HepG2 (cell line): ENCODE measurements around the gene CLEC10A. TPM values are rescaled to one million over a fixed set of nuclear protein-coding genes. Genes with fewer than 3 reads are reported as not detected.

Source experiments
- AKAP8 ChIP-seq: sonication (generic); formaldehyde crosslinking; IDR thresholded peaks from 2 replicates; pipeline ENCODE4 v1.5.1; 2020; ENCODE audit warnings: mild to moderate bottlenecking, missing genetic modification reagents
- HIVEP1 ChIP-seq: sonication (generic); formaldehyde crosslinking; IDR thresholded peaks from 2 replicates; pipeline ENCODE4 v1.4.0; 2020; ENCODE audit warnings: mild to moderate bottlenecking, missing genetic modification reagents
- HOXA5 ChIP-seq: sonication (generic); formaldehyde crosslinking; IDR thresholded peaks from 2 replicates; pipeline ENCODE4 v1.4.0; 2020; ENCODE audit warnings: missing genetic modification reagents
- HOXA9 ChIP-seq: sonication (generic); formaldehyde crosslinking; IDR thresholded peaks from 2 replicates; pipeline ENCODE4 v1.8.1; 2022; ENCODE audit warnings: missing genetic modification reagents, mild to moderate bottlenecking, moderate library complexity, borderline replicate concordance
- IRF2 ChIP-seq: IDR thresholded peaks from 2 replicates; pipeline ENCODE4 v1.6.1; 2018; ENCODE audit warnings: missing genetic modification reagents, missing compliant biosample characterization
- MIER2 ChIP-seq: IDR thresholded peaks from 2 replicates; pipeline ENCODE4 v1.6.1; 2016; ENCODE audit warnings: missing biosample characterization, missing genetic modification reagents
- MXD4 ChIP-seq: IDR thresholded peaks from 2 replicates; pipeline ENCODE4 v1.6.1; 2016; ENCODE audit warnings: mild to moderate bottlenecking, missing biosample characterization, missing genetic modification reagents
- NCOA2 ChIP-seq: sonication (generic); formaldehyde crosslinking; IDR thresholded peaks from 2 replicates; pipeline ENCODE4 v1.8.0; 2022; ENCODE audit warnings: inconsistent platforms
- SPEN ChIP-seq: sonication (generic); formaldehyde crosslinking; IDR thresholded peaks from 2 replicates; pipeline ENCODE4 v1.5.1; 2020; ENCODE audit warnings: low read depth, mild to moderate bottlenecking, missing genetic modification reagents
- XBP1 ChIP-seq: sonication (generic); formaldehyde crosslinking; IDR thresholded peaks from 2 replicates; pipeline ENCODE4 v1.5.0; 2020; ENCODE audit warnings: missing genetic modification reagents
- ZBTB38 ChIP-seq: sonication (generic); formaldehyde crosslinking; IDR thresholded peaks from 2 replicates; pipeline ENCODE4 v1.5.1; 2020; ENCODE audit warnings: mild to moderate bottlenecking, missing genetic modification reagents
- ZEB1 ChIP-seq: IDR thresholded peaks from 2 replicates; pipeline ENCODE4 v1.6.1; 2012; ENCODE audit warnings: mild to moderate bottlenecking, low read depth, inconsistent platforms; ENCODE audit not compliant: insufficient replicate concordance
- ZNF431 ChIP-seq: sonication (generic); formaldehyde crosslinking; IDR thresholded peaks from 2 replicates; pipeline ENCODE4 v1.9.0; 2022; ENCODE audit warnings: missing genetic modification reagents, low read depth, mild to moderate bottlenecking, borderline replicate concordance
- ZNF460 ChIP-seq: sonication (generic); formaldehyde crosslinking; IDR thresholded peaks from 2 replicates; pipeline ENCODE4 v1.5.1; 2020; ENCODE audit warnings: missing genetic modification reagents, mild to moderate bottlenecking, borderline replicate concordance
- ZNF552 ChIP-seq: sonication (generic); formaldehyde crosslinking; IDR thresholded peaks from 2 replicates; pipeline ENCODE4 v1.9.0; 2022; ENCODE audit warnings: missing genetic modification reagents, mild to moderate bottlenecking, borderline replicate concordance
- polyA plus RNA-seq, 8 experiments: library from polyadenylated mRNA; depleted of rRNA in 3 of 8; stranded (reverse) in 7 of 8; unstranded in 1 of 8; fragments of >200 nt; fragmentation: Illumina TruSeq in 4 of 8; extraction: Trizol in 4 of 8; gene quantifications; 2 replicates each; pipeline versions ENCODE4 v1.2.1 to v1.2.3, GENCODE V29; 2011 to 2016; ENCODE audit warnings: low read depth in 4 of 8, missing spikeins in 1 of 8, mixed read lengths in 1 of 8; ENCODE audit not compliant: insufficient read depth in 1 of 8
- total RNA-seq, 5 experiments: library from RNA; depleted of rRNA; stranded (reverse); fragments of >200 nt; fragmentation: Illumina TruSeq; extraction: Trizol; gene quantifications; 2 replicates each; pipeline ENCODE4 v1.2.3, GENCODE V29; 2016; ENCODE audit warnings: low read depth in 1 of 5
- TF ChIP-seq, protein P1 (sequence below): sonication (generic); formaldehyde crosslinking; IDR thresholded peaks from 2 replicates; pipeline ENCODE4 v1.5.0; 2020; ENCODE audit warnings: mild to moderate bottlenecking, missing genetic modification reagents, moderate library complexity
- TF ChIP-seq, protein P2 (sequence below): IDR thresholded peaks from 2 replicates; pipeline ENCODE4 v1.6.1; 2016; ENCODE audit warnings: low read depth
- TF ChIP-seq, protein P3 (sequence below): sonication (generic); formaldehyde crosslinking; IDR thresholded peaks from 2 replicates; pipeline ENCODE4 v1.8.0; 2022; ENCODE audit warnings: missing genetic modification reagents, mild to moderate bottlenecking, inconsistent platforms, borderline replicate concordance
- TF ChIP-seq, protein P4 (sequence below): sonication (generic); formaldehyde crosslinking; IDR thresholded peaks from 2 replicates; pipeline ENCODE4 v1.5.0; 2020; ENCODE audit warnings: missing genetic modification reagents
- TF ChIP-seq, protein P5 (sequence below): sonication (generic); formaldehyde crosslinking; IDR thresholded peaks from 2 replicates; pipeline ENCODE4 v1.8.0; 2022; ENCODE audit warnings: missing genetic modification reagents, mild to moderate bottlenecking, moderate library complexity, borderline replicate concordance

Gene CLEC10A
- total and polyA plus RNA-seq, 2 of the 13 experiments (the other 11 are each of a cell fraction or from before 2014, with no cell fraction given): 0.33 TPM; not detected in 1

DNA sequence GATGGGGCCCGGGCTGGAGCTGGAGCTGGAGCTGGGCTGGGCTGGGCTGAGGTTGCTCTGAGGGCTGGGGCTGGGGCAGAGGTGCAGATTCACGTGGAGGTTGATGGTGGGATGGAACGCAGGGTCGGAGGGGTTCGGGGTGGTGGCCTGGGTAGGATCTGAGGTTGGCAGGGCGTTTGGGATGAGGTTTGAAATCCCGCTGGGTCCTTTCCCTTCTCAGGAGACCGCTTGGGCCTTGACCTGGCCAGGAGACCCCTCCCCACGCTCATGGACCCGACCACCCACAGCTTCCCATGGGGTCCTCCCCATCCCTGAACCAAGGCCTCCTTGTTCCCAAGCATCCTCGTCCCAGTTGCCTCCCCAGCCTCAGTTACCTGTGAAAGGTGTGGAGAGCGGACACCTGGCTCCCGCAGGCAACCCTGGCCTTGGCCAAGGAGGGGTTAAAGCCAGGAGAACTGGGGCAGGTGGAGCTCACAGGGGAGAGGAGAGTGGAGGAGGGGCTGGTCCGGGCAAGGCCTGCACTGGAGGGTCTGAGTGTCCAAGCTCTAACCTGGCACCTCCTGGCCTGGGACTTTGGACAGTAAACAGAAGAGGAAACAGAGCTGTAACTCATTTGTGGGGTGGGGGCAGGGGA lies 34.3 kb upstream of the CLEC10A start, which contains the start of gene ASGR2 (continued):
- TF ChIP-seq, protein P1, sequence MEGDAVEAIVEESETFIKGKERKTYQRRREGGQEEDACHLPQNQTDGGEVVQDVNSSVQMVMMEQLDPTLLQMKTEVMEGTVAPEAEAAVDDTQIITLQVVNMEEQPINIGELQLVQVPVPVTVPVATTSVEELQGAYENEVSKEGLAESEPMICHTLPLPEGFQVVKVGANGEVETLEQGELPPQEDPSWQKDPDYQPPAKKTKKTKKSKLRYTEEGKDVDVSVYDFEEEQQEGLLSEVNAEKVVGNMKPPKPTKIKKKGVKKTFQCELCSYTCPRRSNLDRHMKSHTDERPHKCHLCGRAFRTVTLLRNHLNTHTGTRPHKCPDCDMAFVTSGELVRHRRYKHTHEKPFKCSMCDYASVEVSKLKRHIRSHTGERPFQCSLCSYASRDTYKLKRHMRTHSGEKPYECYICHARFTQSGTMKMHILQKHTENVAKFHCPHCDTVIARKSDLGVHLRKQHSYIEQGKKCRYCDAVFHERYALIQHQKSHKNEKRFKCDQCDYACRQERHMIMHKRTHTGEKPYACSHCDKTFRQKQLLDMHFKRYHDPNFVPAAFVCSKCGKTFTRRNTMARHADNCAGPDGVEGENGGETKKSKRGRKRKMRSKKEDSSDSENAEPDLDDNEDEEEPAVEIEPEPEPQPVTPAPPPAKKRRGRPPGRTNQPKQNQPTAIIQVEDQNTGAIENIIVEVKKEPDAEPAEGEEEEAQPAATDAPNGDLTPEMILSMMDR (CRISPR knock-in tag): peak; percentile 29
- TF ChIP-seq ZNF552 (CRISPR knock-in tag) (0 out of 2 replicates have a peak, but pooled peaks have one; percentile 64), ZEB1 (peak; percentile 99), ZBTB38 (CRISPR knock-in tag) (peak; percentile 64; the same call in 1 of the 2 replicates), XBP1 (CRISPR knock-in tag) (0 out of 2 replicates have a peak, but pooled peaks have one; percentile 19), SPEN (CRISPR knock-in tag) (peak; percentile 63; the same call in 1 of the 2 replicates), AKAP8 (CRISPR knock-in tag) (no peak), HOXA5 (no peak), ZNF431 (CRISPR knock-in tag) (0 out of 2 replicates have a peak, but pooled peaks have one; percentile 59), IRF2 (CRISPR knock-in tag) (peak; percentile 72), HOXA9 (CRISPR knock-in tag) (peak; percentile 65; the same call in 1 of the 2 replicates), NCOA2 (CRISPR knock-in tag) (peak; percentile 76), HIVEP1 (peak; percentile 89; the same call in 1 of the 2 replicates), MXD4 (peak; percentile 52; the same call in 1 of the 2 replicates), MIER2 (CRISPR knock-in tag) (no peak), ZNF460 (CRISPR knock-in tag) (peak; percentile 72; the same call in 1 of the 2 replicates)
- TF ChIP-seq, protein P2, sequence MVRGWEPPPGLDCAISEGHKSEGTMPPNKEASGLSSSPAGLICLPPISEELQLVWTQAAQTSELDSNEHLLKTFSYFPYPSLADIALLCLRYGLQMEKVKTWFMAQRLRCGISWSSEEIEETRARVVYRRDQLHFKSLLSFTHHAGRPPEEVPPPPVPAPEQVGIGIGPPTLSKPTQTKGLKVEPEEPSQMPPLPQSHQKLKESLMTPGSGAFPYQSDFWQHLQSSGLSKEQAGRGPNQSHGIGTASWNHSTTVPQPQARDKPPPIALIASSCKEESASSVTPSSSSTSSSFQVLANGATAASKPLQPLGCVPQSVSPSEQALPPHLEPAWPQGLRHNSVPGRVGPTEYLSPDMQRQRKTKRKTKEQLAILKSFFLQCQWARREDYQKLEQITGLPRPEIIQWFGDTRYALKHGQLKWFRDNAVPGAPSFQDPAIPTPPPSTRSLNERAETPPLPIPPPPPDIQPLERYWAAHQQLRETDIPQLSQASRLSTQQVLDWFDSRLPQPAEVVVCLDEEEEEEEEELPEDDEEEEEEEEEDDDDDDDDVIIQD: no peak
- TF ChIP-seq, protein P3, sequence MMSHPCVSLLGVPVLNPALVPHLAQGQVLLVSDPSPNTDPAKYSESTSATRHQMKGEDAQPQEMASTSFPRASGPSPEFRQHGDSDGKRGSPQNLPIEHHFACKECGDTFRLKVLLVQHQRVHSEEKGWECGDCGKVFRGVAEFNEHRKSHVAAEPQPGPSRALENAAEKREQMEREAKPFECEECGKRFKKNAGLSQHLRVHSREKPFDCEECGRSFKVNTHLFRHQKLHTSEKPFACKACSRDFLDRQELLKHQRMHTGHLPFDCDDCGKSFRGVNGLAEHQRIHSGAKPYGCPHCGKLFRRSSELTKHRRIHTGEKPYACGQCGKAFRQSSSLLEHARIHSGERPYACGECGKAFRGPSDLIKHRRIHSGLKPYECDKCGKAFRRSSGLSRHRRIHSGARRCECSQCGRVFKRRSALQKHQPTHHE: peak; percentile 42
- TF ChIP-seq, protein P4, sequence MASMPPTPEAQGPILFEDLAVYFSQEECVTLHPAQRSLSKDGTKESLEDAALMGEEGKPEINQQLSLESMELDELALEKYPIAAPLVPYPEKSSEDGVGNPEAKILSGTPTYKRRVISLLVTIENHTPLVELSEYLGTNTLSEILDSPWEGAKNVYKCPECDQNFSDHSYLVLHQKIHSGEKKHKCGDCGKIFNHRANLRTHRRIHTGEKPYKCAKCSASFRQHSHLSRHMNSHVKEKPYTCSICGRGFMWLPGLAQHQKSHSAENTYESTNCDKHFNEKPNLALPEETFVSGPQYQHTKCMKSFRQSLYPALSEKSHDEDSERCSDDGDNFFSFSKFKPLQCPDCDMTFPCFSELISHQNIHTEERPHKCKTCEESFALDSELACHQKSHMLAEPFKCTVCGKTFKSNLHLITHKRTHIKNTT (CRISPR knock-in tag): no peak
- TF ChIP-seq, protein P5, sequence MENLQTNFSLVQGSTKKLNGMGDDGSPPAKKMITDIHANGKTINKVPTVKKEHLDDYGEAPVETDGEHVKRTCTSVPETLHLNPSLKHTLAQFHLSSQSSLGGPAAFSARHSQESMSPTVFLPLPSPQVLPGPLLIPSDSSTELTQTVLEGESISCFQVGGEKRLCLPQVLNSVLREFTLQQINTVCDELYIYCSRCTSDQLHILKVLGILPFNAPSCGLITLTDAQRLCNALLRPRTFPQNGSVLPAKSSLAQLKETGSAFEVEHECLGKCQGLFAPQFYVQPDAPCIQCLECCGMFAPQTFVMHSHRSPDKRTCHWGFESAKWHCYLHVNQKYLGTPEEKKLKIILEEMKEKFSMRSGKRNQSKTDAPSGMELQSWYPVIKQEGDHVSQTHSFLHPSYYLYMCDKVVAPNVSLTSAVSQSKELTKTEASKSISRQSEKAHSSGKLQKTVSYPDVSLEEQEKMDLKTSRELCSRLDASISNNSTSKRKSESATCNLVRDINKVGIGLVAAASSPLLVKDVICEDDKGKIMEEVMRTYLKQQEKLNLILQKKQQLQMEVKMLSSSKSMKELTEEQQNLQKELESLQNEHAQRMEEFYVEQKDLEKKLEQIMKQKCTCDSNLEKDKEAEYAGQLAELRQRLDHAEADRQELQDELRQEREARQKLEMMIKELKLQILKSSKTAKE (CRISPR knock-in tag): peak; percentile 63
